Testis (tissue), 2 donors: ENCODE data around the gene TDRD12.

ENCODE experiments used
- CTCF ChIP-seq, 3 experiments: fragments of 450-650 bp in 2 of 3; fragments of 200-600 bp in 1 of 3; sonication (generic) in 1 of 3; IDR thresholded peaks; one replicate each; pipeline ENCODE4 v1.5.1; 2016 to 2019; ENCODE audit warnings: antibody characterized with exemption in 3 of 3, mild to moderate bottlenecking in 2 of 3, moderate library complexity in 1 of 3
- POLR2A ChIP-seq: fragments of 450-650 bp; IDR thresholded peaks from one replicate; pipeline ENCODE4 v1.6.1; 2017; ENCODE audit warnings: antibody characterized with exemption, mild to moderate bottlenecking, moderate library complexity

GRCh38 chr19:32671883-32672593, 47.5 kb upstream of the TDRD12 start:
- TF ChIP-seq CTCF (IDR thresholded peaks at IDR 0.05) (no peak), POLR2A (no peak)
